Measurements from ENCODE around the gene MOCOS. TPM values are rescaled to one million over a fixed set of nuclear protein-coding genes. Genes with fewer than 3 reads are reported as not detected.
"Not testable (repeated sequence)": the region's sequence is repeated elsewhere in the genome, so short reads cannot be mapped to it uniquely, and the experiment has no call there.

The MOCOS gene
- total RNA-seq, 1 donor, result 13.1 TPM

DNA sequence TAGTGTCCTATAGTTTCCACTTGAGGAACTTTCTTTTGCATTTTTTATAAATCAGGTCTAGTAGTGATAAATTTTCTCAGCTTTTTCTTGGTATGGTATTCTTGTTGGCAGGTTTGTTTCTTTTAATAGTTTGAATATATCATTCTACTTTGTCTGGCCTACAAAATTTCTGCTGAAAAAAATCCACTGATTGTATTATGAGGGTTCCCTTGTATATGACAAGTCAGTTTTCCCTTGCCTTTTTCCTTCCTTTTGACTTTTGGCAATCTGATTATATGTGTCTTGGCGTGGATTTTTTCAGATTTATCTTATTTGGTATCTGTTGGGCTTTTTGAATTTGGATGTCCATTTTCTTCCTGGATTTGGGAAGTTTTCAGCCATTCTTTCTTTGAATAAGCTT, 41.9 kb downstream of the MOCOS start:
- TF ChIP-seq, protein P1, sequence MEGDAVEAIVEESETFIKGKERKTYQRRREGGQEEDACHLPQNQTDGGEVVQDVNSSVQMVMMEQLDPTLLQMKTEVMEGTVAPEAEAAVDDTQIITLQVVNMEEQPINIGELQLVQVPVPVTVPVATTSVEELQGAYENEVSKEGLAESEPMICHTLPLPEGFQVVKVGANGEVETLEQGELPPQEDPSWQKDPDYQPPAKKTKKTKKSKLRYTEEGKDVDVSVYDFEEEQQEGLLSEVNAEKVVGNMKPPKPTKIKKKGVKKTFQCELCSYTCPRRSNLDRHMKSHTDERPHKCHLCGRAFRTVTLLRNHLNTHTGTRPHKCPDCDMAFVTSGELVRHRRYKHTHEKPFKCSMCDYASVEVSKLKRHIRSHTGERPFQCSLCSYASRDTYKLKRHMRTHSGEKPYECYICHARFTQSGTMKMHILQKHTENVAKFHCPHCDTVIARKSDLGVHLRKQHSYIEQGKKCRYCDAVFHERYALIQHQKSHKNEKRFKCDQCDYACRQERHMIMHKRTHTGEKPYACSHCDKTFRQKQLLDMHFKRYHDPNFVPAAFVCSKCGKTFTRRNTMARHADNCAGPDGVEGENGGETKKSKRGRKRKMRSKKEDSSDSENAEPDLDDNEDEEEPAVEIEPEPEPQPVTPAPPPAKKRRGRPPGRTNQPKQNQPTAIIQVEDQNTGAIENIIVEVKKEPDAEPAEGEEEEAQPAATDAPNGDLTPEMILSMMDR (IDR thresholded peaks at IDR 0.05; ENCODE audit: insufficient read depth, low read length), result no peak
- no peak for DNase-seq (ENCODE audit: low read depth)
- no peak overlapping the region for H3K4me3 ChIP-seq (ENCODE audit: low read depth, low read length)

DNA sequence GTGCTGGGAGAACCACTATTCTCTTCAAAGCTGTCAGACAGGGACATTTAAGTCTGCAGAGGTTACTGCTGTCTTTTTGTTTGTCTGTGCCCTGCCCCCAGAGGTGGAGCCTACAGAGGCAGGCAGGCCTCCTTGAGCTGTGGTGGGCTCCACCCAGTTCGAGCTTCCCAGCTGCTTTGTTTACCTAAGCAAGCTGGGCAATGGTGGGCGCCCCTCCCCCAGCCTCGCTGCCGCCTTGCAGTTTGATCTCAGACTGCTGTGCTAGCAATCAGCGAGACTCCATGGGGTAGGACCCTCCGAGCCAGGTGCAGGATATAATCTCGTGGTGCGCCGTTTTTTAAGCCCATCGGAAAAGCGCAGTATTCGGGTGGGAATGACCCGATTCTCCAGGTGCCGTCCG, 53.2 kb downstream of the MOCOS start:
- H3K4me3 ChIP-seq (ENCODE audit: low read depth, low read length); DNase-seq (ENCODE audit: low read depth): not testable (repeated sequence)

DNA sequence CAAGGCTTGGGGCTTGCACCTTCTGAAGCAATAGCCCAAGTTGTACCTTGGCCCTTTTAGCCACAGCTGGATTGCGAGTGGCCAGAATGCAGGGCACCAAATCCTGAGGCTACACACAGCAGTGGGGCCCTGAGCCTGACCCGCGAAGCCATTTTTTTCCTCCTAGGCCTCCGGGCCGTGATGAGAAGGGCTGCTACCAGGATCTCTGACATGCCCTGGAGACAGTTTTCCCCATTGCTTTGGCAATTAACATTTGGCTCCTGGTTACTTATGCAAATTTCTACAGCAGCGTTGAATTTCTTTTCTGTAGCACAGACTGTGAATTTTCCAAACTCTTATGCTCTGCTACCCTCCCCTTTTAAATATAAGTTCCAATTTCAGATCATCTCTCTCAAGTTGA, 54.5 kb downstream of the MOCOS start:
- no peak for DNase-seq (ENCODE audit: low read depth)
- TF ChIP-seq, protein P1 (IDR thresholded peaks at IDR 0.05; ENCODE audit: insufficient read depth, low read length), result no peak
- no peak overlapping the region for H3K4me3 ChIP-seq (ENCODE audit: low read depth, low read length)

DNA sequence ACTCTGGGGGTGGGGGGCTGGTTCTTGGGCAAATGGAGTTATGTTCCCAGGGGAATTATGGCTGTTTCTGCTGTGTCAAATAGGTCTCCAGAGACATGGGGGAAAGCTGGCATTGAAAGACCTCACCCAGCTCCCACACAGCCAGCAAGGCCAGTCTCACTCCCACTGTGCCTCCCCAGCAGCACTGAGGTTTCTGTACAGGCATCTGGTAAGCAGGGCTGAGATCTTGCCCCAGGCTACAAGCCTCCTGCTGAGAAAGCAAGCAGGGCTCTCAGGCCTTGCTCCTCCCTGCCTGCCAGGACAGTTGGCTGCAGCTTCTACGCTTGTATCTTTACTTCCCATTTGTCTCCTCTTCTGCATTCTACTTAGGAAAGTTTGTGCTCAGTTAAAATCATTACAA, 59.7 kb downstream of the MOCOS start:
- DNase-seq (ENCODE audit: low read depth), result no peak
- TF ChIP-seq, protein P1 (IDR thresholded peaks at IDR 0.05; ENCODE audit: insufficient read depth, low read length), result no peak
- no peak overlapping the region for H3K4me3 ChIP-seq (ENCODE audit: low read depth, low read length)

DNA sequence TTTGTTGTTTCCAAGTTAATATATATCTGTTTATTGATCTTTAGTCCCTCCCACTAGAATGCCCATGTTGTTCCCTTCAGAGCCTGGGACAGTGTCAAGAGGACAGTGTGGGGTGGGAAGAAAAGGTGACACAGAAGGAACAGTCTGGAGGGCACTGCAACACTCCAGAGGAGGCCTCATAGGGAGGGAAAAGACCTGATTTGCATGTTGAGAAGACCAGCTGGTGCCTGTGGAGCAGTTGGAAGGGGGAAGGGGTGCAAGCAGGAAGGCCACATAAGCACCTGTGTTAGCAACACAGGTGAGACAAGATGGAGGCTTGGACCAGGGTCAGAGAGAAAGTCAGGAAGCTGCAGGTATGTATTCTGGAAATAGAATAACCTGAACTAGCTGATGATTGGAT, 62.1 kb downstream of the MOCOS start:
- TF ChIP-seq, protein P1 (IDR thresholded peaks at IDR 0.05; ENCODE audit: insufficient read depth, low read length), result no peak
- H3K4me3 ChIP-seq (ENCODE audit: low read depth, low read length), result no peak overlapping the region
- no peak for DNase-seq (ENCODE audit: low read depth)

DNA sequence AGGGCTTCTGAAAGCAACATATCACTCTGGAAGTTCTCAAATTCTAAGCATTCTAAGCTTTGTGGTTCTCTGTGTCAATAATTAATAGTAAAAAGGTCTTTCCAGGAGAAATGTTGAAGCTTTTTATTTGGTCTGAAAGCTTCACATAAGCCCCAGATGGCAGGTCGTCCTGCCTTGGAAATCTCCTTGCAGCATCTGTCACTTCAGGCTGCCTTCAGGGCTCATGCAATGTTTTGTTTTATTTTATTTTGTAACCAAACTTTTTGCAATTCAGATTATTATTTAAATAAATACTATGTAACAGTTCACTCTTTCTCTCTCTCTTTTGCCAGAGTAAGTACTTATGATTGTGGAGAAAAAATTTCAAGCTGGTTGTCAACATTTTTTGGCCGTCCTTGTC, 63.5 kb downstream of the MOCOS start:
- DNase-seq (ENCODE audit: low read depth), result no peak
- H3K4me3 ChIP-seq (ENCODE audit: low read depth, low read length), result no peak overlapping the region
- TF ChIP-seq, protein P1 (IDR thresholded peaks at IDR 0.05; ENCODE audit: insufficient read depth, low read length), result no peak

DNA sequence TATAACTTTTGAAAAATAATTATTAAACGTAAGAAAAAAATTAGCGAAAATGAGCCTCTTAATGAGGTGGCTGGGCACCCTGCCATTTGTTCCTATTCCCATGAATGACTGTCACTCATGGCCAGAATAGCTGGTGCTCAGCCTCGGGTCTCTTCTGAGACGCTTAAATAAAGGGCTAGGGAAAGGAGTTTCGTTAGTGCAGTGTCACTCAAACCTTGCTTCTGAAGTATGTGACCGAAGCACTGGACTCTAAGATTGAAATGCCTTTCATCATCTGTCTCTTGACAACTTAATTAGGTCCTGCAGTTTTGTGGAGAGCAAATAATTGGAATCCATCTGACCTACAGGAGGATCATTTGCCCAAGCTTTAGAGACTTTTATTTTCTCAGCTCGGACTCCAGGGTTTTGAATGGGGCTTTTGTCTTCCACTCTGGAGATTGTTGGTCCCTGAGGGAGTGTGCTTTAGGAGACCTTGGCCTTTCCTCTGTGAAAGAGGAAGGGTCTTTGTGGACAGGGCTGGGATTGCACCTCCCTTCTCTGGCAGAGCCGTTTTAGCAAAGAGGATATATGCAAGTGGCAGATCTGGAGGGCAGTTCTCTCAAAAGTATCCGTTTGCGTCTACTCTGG, 67.9 kb downstream of the MOCOS start:
- no peak for DNase-seq (ENCODE audit: low read depth)
- H3K4me3 ChIP-seq (ENCODE audit: low read depth, low read length), result no peak overlapping the region
- TF ChIP-seq, protein P1 (IDR thresholded peaks at IDR 0.05; ENCODE audit: insufficient read depth, low read length), result no peak

All from fibroblast of the aortic adventitia (primary cell).